ENCODE data around the gene USP10. TPM values are rescaled to one million over a fixed set of nuclear protein-coding genes. Genes with fewer than 3 reads are reported as not detected.

The USP10 gene
- total and polyA plus RNA-seq, 2 donors (not counting 1 experiment from before 2014, with no cell fraction given): 48.9 to 134 TPM

DNA sequence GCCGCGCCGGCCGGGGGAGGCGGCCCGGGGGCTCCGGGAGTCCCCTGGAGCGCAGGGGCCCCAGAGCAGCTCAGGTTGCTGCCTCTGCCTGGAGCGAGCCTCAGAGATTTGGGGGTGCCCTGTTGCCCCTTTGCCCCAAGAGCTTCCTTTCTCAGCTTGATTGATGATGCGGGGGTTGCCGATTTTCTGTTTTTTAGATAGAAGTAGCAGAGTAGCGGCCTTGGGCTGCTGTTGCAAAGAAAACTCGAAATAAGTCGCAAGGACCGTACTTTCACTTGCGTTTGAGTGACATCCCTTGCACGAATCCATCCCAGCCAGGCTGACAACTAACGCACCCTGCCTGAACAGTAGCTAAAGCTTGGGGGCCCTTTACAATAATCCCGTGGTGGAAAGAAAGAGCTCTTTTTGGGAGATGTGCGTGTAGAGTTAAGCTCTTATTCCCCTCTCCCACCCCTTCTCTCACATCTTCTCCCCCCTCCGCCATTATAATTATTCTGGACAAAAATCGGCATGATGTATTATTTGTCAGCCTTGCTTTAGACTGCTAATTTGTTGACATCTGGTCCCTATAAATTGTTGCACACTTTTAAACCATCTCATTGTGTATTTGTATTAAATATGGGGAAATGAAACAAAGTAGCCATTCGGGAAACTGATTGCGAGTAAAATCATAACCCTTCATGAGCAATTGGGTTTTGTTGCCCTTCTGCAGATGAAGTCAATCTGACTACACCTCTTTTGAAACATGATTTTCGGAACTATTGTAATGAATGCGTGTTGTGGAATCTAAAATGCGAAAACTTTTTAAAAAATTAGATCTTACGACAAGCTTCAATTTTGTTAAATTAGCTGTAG lies 873 bp downstream of the USP10 start:
- ChIA-PET CTCF (interaction anchor here (0.7 to 2.2 kb wide), 15 partner anchors 13 to 196 kb away, joined by 3 to 17 read pairs (median 5); partner anchors contain the start of genes KLHL36 and MEAK7), POLR2A (interaction anchor here (0.8 to 1.2 kb wide), 4 partner anchors 11 to 100 kb away, joined by 3 to 6 read pairs (median 4); no protein-coding TSS in a partner anchor)
- peak overlapping the region; percentile 91 for H3K9ac ChIP-seq (ENCODE audit: low read length)
- ATAC-seq (ENCODE audit: low read depth): peak; percentile 28
- no peaks in the 10 kb centered on the region for H3K9me3 Mint-ChIP-seq (ENCODE audit: insufficient read depth)
- peaks cover 46% of the 10 kb centered on the region for H3K4me1 Mint-ChIP-seq
- H3K27ac ChIP-seq (ENCODE audit: low read length in 2 of 2): peak overlapping the region; percentile 69 to 91
- TF ChIP-seq EZH2 (IDR thresholded peaks at IDR 0.05; ENCODE audit: borderline replicate concordance, insufficient read depth, low read depth, low read length, poor library complexity, severe bottlenecking): no peak
- no peak for TF ChIP-seq CTCF (IDR thresholded peaks at IDR 0.05)
- peaks cover 64% of the 10 kb centered on the region for H3K79me2 ChIP-seq (ENCODE audit: control insufficient read depth, insufficient read depth, low read length)
- no peaks in the 10 kb centered on the region for H3K27me3 ChIP-seq (replicated peaks in 1 of 4; ENCODE audit: control extremely low read depth in 1 of 4, control insufficient read depth in 3 of 4, insufficient read depth in 4 of 4, low read length in 3 of 4)
- H3K4me1 ChIP-seq (ENCODE audit: control insufficient read depth in 2 of 2, insufficient read depth in 2 of 2, low read length in 2 of 2): peaks cover 13 to 37% of the 10 kb centered on the region in 2 donors
- H3K36me3 ChIP-seq (replicated peaks in 1 of 2; ENCODE audit: control extremely low read depth in 1 of 2, control insufficient read depth in 1 of 2, extremely low read depth in 1 of 2, insufficient read depth in 2 of 2, low read length in 1 of 2): peaks cover 0 to 3% of the 10 kb centered on the region in 2 experiments
- H3K4me2 ChIP-seq (replicated peaks; ENCODE audit: low read depth, low read length, poor library complexity, severe bottlenecking): peak overlapping the region; percentile 87
- H3K27ac Mint-ChIP-seq: peak overlapping the region; percentile 98
- peak overlapping the region; percentile 99 for H3K4me3 Mint-ChIP-seq
- H2AFZ ChIP-seq (ENCODE audit: insufficient read depth, low read depth, low read length, poor library complexity, severe bottlenecking): peak overlapping the region; percentile 97
- H3K27me3 Mint-ChIP-seq: no peaks in the 10 kb centered on the region
- peak overlapping the region; percentile 71 to 88 (median 80) for H3K4me3 ChIP-seq (ENCODE audit: control extremely low read depth in 1 of 5, extremely low read depth in 1 of 5, insufficient read depth in 1 of 5, low read depth in 2 of 5, low read length in 4 of 5)
- H3K9me3 ChIP-seq (ENCODE audit: control extremely low read depth in 1 of 3, control insufficient read depth in 2 of 3, insufficient read depth in 1 of 3, low read length in 2 of 3): no peaks in the 10 kb centered on the region
- intact Hi-C loops (cut with micrococcal nuclease): loop anchor here (1.0 to 5.0 kb wide), 5 partner anchors 13 to 58 kb away; no protein-coding TSS in a partner anchor
- DNase-seq: peak; percentile 76
- 0% methylated on average over 14 of the region's 28 CpGs for WGBS (ENCODE audit: insufficient coverage)
- peaks cover 35% of the 10 kb centered on the region for H4K20me1 ChIP-seq (ENCODE audit: control insufficient read depth, insufficient read depth, low read length, poor library complexity, severe bottlenecking)

DNA sequence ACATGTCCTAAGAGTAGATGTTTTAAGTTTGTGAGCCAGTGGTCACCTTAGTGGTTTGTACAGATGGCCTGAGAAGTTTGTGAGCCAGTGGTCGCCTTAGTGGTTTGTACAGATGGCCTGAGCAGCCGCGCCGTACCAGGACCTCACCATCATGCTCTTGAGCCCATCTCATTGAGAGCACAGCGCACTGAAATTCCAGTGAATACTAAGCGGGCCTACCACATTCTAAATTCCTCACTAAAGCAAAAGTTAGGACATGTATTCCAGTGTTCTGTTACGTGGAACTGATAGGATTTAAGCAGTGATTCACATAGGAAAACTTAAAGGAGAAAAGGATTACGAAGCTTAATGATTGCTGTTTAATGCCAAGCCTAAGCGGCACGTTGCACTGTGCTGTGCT lies 3.9 kb downstream of the USP10 start:
- Histone ChIP-seq H3K9ac (ENCODE audit: low read length) (no peak overlapping the region), H3K27ac (ENCODE audit: low read length in 2 of 2) (no peak overlapping the region), H3K36me3 (replicated peaks in 1 of 2; ENCODE audit: control extremely low read depth in 1 of 2, control insufficient read depth in 1 of 2, extremely low read depth in 1 of 2, insufficient read depth in 2 of 2, low read length in 1 of 2) (peaks cover 0 to 5% of the 10 kb centered on the region in 2 experiments), H2AFZ (ENCODE audit: insufficient read depth, low read depth, low read length, poor library complexity, severe bottlenecking) (no peak overlapping the region), H3K9me3 (ENCODE audit: control extremely low read depth in 1 of 3, control insufficient read depth in 2 of 3, insufficient read depth in 1 of 3, low read length in 2 of 3) (no peaks in the 10 kb centered on the region), H3K4me3 (ENCODE audit: control extremely low read depth in 1 of 5, extremely low read depth in 1 of 5, insufficient read depth in 1 of 5, low read depth in 2 of 5, low read length in 4 of 5) (no peak overlapping the region), H4K20me1 (ENCODE audit: control insufficient read depth, insufficient read depth, low read length, poor library complexity, severe bottlenecking) (peaks cover 65% of the 10 kb centered on the region), H3K27me3 (replicated peaks in 1 of 4; ENCODE audit: control extremely low read depth in 1 of 4, control insufficient read depth in 3 of 4, insufficient read depth in 4 of 4, low read length in 3 of 4) (no peaks in the 10 kb centered on the region), H3K4me1 (ENCODE audit: control insufficient read depth in 2 of 2, insufficient read depth in 2 of 2, low read length in 2 of 2) (peaks cover 17 to 40% of the 10 kb centered on the region in 2 donors), H3K79me2 (ENCODE audit: control insufficient read depth, insufficient read depth, low read length) (peaks cover 94% of the 10 kb centered on the region), H3K4me2 (replicated peaks; ENCODE audit: low read depth, low read length, poor library complexity, severe bottlenecking) (no peak overlapping the region)
- TF ChIP-seq CTCF (IDR thresholded peaks at IDR 0.05): no peak
- no peak for TF ChIP-seq EZH2 (IDR thresholded peaks at IDR 0.05; ENCODE audit: borderline replicate concordance, insufficient read depth, low read depth, low read length, poor library complexity, severe bottlenecking)
- Mint-ChIP-seq H3K27ac (no peak overlapping the region), H3K27me3 (no peaks in the 10 kb centered on the region), H3K9me3 (ENCODE audit: insufficient read depth) (no peaks in the 10 kb centered on the region), H3K4me1 (peaks cover 65% of the 10 kb centered on the region), H3K4me3 (no peak overlapping the region)
- ATAC-seq (ENCODE audit: low read depth) (no peak), DNase-seq (no peak)
- CTCF ChIA-PET: interaction anchor here (0.8 to 3.6 kb wide), 6 partner anchors 16 to 193 kb away, joined by 3 to 24 read pairs (median 7); no protein-coding TSS in a partner anchor
- WGBS (ENCODE audit: insufficient coverage): 87% methylated on average over 4 of the region's 10 CpGs
- intact Hi-C loops (cut with micrococcal nuclease): loop anchor here (5.0 kb wide), 1 partner anchor 61 kb away; no protein-coding TSS in a partner anchor
- POLR2A ChIA-PET: no interaction called here

Measured in B cell (primary cell).